WTC11 (cell line): Measurements from ENCODE around the gene NHSL1.

Experiments
- ELF4 ChIP-seq: sonication (generic); formaldehyde crosslinking; IDR thresholded peaks from 2 replicates; pipeline ENCODE4 v1.8.1; 2022; ENCODE audit warnings: low read depth, mild to moderate bottlenecking, moderate library complexity, missing genetic modification reagents
- GABPB1 ChIP-seq: sonication (generic); formaldehyde crosslinking; IDR thresholded peaks from 2 replicates; pipeline ENCODE4 v1.8.1; 2023; ENCODE audit warnings: mild to moderate bottlenecking, missing genetic modification reagents
- TF ChIP-seq, protein P1 (sequence below): fragments of 200-600 bp; IDR thresholded peaks from 2 replicates; pipeline ENCODE4 v1.8.0; 2022; ENCODE audit warnings: antibody characterized with exemption
- TF ChIP-seq, protein P2 (sequence below): sonication (generic); formaldehyde crosslinking; IDR thresholded peaks from 2 replicates; pipeline ENCODE4 v1.8.0; 2022; ENCODE audit warnings: mild to moderate bottlenecking, missing genetic modification reagents
- TF ChIP-seq, protein P3 (sequence below): sonication (generic); formaldehyde crosslinking; IDR thresholded peaks from 2 replicates; pipeline ENCODE4 v1.8.0; 2022; ENCODE audit warnings: mild to moderate bottlenecking, missing genetic modification reagents
- TF ChIP-seq, protein P4 (sequence below): sonication (generic); formaldehyde crosslinking; IDR thresholded peaks from 2 replicates; pipeline ENCODE4 v1.8.0; 2023; ENCODE audit warnings: missing genetic modification reagents
- TF ChIP-seq, protein P5 (sequence below): sonication (generic); formaldehyde crosslinking; IDR thresholded peaks from 2 replicates; pipeline ENCODE4 v1.8.1; 2022; ENCODE audit warnings: low read depth, missing genetic modification reagents, borderline replicate concordance

DNA sequence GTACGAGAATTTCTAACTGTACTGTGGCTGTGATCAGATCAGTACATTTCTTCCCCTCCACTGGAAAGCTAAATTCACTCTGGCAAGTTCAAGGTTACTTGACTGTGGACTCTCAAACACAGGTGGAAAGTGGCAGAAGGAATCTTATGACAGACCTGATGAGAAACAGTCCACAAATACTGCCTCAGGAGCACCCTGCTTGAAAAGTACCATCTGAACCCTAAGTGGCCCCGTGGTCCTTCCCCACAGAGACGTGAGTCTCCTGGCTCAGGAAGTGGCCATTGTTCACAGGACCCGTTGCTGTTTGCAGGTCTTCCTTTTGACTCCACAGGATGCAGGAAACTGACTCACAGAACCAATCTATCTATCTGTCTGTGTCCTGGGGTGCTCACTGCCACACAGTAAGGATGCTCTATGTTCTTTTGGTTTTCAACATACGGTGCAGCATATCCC is 47.5 kb upstream of the NHSL1 start:
- TF ChIP-seq, protein P1, sequence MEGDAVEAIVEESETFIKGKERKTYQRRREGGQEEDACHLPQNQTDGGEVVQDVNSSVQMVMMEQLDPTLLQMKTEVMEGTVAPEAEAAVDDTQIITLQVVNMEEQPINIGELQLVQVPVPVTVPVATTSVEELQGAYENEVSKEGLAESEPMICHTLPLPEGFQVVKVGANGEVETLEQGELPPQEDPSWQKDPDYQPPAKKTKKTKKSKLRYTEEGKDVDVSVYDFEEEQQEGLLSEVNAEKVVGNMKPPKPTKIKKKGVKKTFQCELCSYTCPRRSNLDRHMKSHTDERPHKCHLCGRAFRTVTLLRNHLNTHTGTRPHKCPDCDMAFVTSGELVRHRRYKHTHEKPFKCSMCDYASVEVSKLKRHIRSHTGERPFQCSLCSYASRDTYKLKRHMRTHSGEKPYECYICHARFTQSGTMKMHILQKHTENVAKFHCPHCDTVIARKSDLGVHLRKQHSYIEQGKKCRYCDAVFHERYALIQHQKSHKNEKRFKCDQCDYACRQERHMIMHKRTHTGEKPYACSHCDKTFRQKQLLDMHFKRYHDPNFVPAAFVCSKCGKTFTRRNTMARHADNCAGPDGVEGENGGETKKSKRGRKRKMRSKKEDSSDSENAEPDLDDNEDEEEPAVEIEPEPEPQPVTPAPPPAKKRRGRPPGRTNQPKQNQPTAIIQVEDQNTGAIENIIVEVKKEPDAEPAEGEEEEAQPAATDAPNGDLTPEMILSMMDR: no peak
- TF ChIP-seq, protein P2, sequence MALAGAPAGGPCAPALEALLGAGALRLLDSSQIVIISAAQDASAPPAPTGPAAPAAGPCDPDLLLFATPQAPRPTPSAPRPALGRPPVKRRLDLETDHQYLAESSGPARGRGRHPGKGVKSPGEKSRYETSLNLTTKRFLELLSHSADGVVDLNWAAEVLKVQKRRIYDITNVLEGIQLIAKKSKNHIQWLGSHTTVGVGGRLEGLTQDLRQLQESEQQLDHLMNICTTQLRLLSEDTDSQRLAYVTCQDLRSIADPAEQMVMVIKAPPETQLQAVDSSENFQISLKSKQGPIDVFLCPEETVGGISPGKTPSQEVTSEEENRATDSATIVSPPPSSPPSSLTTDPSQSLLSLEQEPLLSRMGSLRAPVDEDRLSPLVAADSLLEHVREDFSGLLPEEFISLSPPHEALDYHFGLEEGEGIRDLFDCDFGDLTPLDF: no peak
- TF ChIP-seq, protein P3, sequence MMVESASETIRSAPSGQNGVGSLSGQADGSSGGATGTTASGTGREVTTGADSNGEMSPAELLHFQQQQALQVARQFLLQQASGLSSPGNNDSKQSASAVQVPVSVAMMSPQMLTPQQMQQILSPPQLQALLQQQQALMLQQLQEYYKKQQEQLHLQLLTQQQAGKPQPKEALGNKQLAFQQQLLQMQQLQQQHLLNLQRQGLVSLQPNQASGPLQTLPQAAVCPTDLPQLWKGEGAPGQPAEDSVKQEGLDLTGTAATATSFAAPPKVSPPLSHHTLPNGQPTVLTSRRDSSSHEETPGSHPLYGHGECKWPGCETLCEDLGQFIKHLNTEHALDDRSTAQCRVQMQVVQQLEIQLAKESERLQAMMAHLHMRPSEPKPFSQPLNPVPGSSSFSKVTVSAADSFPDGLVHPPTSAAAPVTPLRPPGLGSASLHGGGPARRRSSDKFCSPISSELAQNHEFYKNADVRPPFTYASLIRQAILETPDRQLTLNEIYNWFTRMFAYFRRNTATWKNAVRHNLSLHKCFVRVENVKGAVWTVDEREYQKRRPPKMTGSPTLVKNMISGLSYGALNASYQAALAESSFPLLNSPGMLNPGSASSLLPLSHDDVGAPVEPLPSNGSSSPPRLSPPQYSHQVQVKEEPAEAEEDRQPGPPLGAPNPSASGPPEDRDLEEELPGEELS: no peak
- TF ChIP-seq GABPB1 (CRISPR knock-in tag) (no peak), ELF4 (CRISPR knock-in tag) (no peak)
- TF ChIP-seq, protein P4, sequence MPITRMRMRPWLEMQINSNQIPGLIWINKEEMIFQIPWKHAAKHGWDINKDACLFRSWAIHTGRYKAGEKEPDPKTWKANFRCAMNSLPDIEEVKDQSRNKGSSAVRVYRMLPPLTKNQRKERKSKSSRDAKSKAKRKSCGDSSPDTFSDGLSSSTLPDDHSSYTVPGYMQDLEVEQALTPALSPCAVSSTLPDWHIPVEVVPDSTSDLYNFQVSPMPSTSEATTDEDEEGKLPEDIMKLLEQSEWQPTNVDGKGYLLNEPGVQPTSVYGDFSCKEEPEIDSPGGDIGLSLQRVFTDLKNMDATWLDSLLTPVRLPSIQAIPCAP: no peak
- TF ChIP-seq, protein P5, sequence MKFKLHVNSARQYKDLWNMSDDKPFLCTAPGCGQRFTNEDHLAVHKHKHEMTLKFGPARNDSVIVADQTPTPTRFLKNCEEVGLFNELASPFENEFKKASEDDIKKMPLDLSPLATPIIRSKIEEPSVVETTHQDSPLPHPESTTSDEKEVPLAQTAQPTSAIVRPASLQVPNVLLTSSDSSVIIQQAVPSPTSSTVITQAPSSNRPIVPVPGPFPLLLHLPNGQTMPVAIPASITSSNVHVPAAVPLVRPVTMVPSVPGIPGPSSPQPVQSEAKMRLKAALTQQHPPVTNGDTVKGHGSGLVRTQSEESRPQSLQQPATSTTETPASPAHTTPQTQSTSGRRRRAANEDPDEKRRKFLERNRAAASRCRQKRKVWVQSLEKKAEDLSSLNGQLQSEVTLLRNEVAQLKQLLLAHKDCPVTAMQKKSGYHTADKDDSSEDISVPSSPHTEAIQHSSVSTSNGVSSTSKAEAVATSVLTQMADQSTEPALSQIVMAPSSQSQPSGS (CRISPR knock-in tag): no peak
